ENCODE measurements around the gene MEIS1. TPM values are rescaled to one million over a fixed set of nuclear protein-coding genes. Genes with fewer than 3 reads are reported as not detected.

The MEIS1 gene
- total and polyA plus RNA-seq, 12 donors: 24.8 to 63.8 (median 38.6) TPM

DNA sequence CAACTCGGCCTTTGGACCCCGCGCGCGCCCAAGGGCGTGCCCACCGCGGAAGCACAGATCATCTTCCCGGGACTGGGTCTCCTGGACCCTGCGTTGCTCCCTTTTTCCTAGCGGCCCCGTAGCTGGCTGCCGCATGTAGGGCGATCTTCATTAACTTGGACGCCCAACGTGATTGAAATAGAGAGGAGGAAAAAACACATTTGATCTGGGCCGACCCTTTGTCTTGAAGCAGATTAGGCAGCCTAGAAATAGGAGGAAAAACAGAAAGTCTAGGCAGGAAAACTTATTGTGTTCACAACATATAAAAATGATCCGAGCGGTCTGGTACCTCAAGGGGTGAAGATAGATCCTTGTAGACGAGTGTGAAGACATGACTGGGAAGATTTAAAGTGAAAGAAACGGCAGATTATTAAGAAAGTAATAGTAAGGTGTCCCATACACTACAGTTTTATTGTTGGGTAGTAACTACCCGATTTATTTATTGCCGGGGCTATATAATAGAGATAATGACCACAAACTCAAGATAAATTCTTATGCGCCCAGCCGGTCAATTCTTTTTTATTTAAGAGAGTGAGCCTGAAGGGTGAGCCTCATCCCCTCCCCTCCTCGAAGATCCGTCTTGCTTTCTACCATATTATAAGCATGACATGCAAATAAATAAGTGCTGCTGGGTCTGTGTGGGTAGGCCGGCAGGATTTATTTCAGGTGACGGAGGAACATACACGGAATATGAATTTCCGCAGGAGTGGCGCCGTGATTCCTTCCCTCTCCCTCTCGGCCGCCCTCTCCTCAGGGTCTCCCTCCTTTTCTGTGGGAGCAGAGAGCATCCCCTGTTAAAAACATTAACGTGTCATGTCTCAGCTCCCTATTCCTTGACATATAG is 147.4 kb downstream of the MEIS1 start:
- DNase-seq (no peak), ATAC-seq (no peak)
- TF ChIP-seq, protein P1, sequence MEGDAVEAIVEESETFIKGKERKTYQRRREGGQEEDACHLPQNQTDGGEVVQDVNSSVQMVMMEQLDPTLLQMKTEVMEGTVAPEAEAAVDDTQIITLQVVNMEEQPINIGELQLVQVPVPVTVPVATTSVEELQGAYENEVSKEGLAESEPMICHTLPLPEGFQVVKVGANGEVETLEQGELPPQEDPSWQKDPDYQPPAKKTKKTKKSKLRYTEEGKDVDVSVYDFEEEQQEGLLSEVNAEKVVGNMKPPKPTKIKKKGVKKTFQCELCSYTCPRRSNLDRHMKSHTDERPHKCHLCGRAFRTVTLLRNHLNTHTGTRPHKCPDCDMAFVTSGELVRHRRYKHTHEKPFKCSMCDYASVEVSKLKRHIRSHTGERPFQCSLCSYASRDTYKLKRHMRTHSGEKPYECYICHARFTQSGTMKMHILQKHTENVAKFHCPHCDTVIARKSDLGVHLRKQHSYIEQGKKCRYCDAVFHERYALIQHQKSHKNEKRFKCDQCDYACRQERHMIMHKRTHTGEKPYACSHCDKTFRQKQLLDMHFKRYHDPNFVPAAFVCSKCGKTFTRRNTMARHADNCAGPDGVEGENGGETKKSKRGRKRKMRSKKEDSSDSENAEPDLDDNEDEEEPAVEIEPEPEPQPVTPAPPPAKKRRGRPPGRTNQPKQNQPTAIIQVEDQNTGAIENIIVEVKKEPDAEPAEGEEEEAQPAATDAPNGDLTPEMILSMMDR (IDR thresholded peaks at IDR 0.05): no peak
- no peak overlapping the region for H3K27ac ChIP-seq
- peaks cover 24 to 100% (median 97%) of the 10 kb centered on the region in 7 donors for H3K27me3 ChIP-seq
- H3K9me3 ChIP-seq: no peaks in the 10 kb centered on the region
- no peak overlapping the region for H3K4me3 ChIP-seq
- intact Hi-C loops (cut with DNase I): loop anchor here in 6 of 10 donors (10.0 kb wide), 5 partner anchors 892 to 1452 kb away; no protein-coding TSS in a partner anchor
- 27 to 33% methylated on average over 36 of the region's 36 CpGs for WGBS, 2 donors
- H3K36me3 ChIP-seq: no peaks in the 10 kb centered on the region
- H3K4me1 ChIP-seq: peaks cover 1 to 29% (median 4%) of the 10 kb centered on the region in 9 donors

DNA sequence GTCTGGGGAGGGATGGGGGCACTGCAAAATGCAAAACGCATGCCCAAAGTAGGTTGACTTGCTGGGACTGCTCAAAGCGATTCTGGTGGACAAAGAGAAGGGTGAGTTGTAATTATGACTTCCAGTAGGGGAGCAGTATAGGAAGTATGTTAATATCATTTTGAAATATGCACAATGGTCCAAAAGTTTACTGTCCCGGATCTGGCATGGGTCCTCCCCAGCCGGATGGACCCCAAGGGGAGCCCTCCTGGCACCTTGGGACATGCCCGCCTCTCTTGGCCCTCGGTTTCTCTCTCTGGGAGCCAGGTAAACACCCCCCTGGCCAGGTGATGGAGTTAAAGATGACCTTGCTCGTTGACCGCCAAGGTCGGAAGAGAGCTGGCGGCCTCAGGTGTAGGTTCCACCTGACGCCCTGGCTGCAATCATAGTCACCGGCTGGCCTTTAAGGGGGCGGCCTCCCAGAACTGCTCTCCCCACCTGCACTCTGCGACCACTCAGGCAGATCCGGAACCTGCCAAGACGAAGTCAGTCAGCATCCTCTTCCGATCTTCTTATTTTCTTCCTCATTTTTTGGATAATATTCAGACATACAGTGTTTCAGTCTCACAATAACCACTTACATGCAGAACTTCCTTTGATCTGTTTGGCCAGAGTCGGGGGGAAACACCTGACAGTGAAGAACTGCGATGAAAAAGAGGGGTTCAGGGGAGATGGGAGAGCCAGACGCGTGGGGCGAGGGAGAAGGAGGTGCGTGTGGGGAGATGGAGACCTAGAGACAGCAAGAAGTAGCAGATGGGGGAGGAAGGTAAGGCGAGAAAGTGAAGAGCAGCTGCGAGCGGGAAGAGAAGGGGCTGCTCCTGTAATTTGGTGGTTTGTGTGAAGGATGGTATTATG is 148.3 kb downstream of the MEIS1 start:
- H3K9me3 ChIP-seq: no peaks in the 10 kb centered on the region
- H3K36me3 ChIP-seq: no peaks in the 10 kb centered on the region
- peaks cover 20 to 100% (median 90%) of the 10 kb centered on the region in 7 donors for H3K27me3 ChIP-seq
- no peak for DNase-seq
- intact Hi-C loops (cut with DNase I): loop anchor here in 6 of 10 donors (10.0 kb wide), 5 partner anchors 892 to 1452 kb away; no protein-coding TSS in a partner anchor
- H3K27ac ChIP-seq: no peak overlapping the region
- H3K4me3 ChIP-seq: no peak overlapping the region
- no peak for ATAC-seq
- H3K4me1 ChIP-seq: peaks cover 0 to 20% (median 0%) of the 10 kb centered on the region in 9 donors
- TF ChIP-seq, protein P1 (IDR thresholded peaks at IDR 0.05): no peak
- 31 to 39% methylated on average over 26 of the region's 26 CpGs for WGBS, 2 donors

DNA sequence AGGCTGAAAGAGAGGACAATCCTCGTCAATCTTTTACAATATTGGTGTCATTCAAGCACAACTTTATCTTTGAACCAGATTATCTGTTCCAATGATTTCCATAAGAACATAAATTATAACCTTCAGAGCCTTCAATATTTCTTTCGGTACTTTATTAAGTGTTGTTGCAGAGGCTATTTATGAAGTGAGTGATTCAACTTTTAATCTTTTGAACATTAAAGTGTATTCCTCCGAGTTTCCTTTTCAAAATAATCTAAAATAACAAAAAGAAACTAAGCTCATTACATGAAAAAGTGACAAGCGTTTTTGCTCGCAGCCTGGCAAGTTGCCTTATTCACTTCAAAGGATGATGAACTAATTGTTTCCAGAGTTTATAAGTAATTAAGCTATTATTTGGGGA is 149.0 kb downstream of the MEIS1 start:
- no peaks in the 10 kb centered on the region for H3K9me3 ChIP-seq
- DNase-seq (no peak), ATAC-seq (no peak)
- no peak overlapping the region for H3K4me3 ChIP-seq
- H3K27ac ChIP-seq: no peak overlapping the region
- TF ChIP-seq, protein P1 (IDR thresholded peaks at IDR 0.05): no peak
- H3K4me1 ChIP-seq: peaks cover 0 to 18% (median 0%) of the 10 kb centered on the region in 9 donors
- intact Hi-C loops (cut with DNase I): loop anchor here in 6 of 10 donors (10.0 kb wide), 5 partner anchors 891 to 1451 kb away; no protein-coding TSS in a partner anchor
- H3K27me3 ChIP-seq: peaks cover 14 to 97% (median 83%) of the 10 kb centered on the region in 7 donors
- 43 to 63% methylated on average over 5 of the region's 5 CpGs for WGBS, 2 donors
- H3K36me3 ChIP-seq: no peaks in the 10 kb centered on the region

DNA sequence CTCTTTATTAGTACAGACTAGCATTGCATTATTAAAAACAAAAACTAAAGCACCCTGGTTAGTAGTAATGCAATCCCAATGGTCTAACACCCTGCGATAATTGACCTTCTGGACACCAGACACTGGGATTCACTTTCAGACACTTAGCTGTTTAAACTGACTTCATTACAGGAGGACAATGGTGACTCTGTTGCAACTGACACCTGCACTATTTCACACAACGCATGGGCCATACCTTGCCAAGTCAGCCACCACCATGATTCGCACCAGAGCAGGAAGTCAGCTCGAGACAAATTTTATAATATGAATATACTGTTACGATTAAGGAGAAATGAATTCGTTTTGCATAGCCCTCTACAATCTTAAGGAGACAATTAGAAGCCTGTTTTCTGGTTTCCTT is 150.7 kb downstream of the MEIS1 start:
- DNase-seq (no peak), ATAC-seq (no peak)
- Histone ChIP-seq H3K27me3 (peaks cover 10 to 86% (median 66%) of the 10 kb centered on the region in 7 donors), H3K27ac (no peak overlapping the region), H3K36me3 (no peaks in the 10 kb centered on the region), H3K9me3 (no peaks in the 10 kb centered on the region), H3K4me3 (no peak overlapping the region), H3K4me1 (peaks cover 0 to 16% (median 0%) of the 10 kb centered on the region in 9 donors)
- TF ChIP-seq, protein P1 (IDR thresholded peaks at IDR 0.05): no peak
- WGBS, 2 donors: 83 to 89% methylated on average over 6 of the region's 6 CpGs
- intact Hi-C loops (cut with DNase I): loop anchor here in 6 of 10 donors (5.0 to 10.0 kb wide), 6 partner anchors 889 to 1449 kb away; no protein-coding TSS in a partner anchor
